GM11168 (cell line): ENCODE measurements around the gene DBNL.
"Not testable (repeated sequence)": the region's sequence is repeated elsewhere in the genome, so short reads cannot be mapped to it uniquely, and the experiment has no call there.

Source experiments
- in situ Hi-C: fragments of 300-500 bp; cut with MboI; formaldehyde crosslinking; loops from one replicate; pipeline ENCODE4 v1.12.0; 2022; ENCODE audit warnings: low sequenced_read_pairs; ENCODE audit not compliant: unreplicated experiment

The DBNL gene

DNA sequence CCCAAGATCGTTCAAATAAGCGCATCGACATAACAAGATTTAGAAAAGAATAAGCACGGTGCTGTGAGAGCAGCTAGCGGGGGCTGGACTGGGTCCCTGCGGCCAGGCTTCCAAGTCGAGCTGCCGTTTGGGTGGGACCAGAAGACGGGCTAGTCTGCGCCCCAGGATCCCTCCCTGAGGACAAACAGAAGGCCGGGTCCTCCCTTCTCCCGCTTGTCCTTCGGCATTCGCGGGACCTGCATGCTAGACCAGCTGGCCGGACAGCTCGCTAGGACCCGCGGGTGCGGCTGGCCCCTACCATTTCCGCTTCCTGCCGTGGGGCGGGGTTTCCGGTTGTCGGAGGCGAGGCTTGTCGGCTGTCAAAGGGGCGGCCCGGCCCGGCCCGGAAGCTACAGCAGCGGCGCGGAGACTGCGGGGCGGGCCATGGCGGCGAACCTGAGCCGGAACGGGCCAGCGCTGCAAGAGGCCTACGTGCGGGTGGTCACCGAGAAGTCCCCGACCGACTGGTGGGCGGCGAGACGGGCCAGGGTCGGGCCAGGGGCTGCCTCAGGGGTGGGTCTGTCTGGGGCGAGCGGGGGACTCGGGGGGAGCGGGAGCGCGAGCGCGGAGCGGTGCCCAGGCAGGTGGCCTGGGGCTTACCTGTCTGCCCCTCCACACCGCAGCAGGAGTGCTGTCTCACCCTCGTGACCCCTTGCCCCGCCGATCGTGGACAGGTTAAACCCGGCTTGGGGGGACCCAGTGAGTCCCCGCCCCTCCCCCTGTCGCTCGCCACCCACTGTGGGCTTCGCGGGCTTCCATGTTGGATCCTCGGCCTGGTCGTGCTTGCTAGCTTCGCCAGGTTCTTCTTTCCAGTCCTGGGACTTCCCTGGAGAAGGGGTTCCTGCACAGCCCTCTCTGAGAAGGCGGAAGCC lies at the start of gene DBNL:
Gene DBNL (plus strand): TSS at position 388 of the 911 bp plus-strand sequence. CDS start 36 bp downstream, at position 424.
- in situ Hi-C loops = no loop called here

DNA sequence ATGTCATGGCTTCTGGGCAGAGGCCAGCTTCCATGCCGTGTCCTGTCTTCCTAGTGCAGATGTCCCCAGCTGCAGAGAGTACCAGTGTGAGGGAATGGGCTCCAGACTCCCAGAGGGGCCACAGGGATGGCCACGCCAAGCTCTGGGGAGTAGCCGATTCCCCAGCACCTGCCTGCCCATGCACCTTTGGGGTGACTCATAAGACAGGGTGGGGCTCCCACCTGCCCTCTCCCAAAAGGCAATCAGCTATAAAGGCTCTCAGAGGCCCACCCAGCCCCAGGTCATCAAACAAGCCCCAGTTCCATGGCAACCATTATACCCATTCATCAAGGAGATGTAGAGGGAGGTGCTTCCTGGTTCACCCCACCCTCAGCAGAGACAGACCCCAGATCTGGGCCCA lies 47.0 kb upstream of the DBNL start, which contains the start of gene SPDYE1:
Gene SPDYE1 (plus strand): TSS at position 366 of the 400 bp plus-strand sequence. CDS start 2,053 bp downstream, outside the sequence.
- in situ Hi-C loops = not testable (repeated sequence)

GRCh38 chr7:44012081-44012480 lies 32.4 kb upstream of the DBNL start:
- in situ Hi-C loops = not testable (repeated sequence)

DNA sequence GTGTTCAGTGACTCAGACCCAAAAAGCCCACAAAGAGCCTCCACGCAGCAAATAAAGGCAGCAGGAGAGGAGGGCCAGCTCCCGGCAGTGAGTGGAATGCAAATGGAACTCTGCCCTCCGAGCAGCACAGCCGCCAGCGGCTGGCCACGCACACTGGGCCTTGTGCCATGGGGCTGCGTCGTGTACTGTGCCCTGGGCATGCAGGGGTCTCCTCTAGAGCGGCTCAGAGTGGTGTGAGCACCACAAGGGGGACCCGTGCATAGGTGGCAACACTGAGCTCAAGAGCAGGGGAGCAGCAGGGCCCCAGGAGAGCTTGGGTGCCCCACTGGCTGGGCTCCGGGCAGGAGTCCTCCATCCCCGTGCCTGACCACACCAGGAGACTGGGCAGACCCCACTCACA lies 29.4 kb upstream of the DBNL start:
- in situ Hi-C loops = not testable (repeated sequence)

DNA sequence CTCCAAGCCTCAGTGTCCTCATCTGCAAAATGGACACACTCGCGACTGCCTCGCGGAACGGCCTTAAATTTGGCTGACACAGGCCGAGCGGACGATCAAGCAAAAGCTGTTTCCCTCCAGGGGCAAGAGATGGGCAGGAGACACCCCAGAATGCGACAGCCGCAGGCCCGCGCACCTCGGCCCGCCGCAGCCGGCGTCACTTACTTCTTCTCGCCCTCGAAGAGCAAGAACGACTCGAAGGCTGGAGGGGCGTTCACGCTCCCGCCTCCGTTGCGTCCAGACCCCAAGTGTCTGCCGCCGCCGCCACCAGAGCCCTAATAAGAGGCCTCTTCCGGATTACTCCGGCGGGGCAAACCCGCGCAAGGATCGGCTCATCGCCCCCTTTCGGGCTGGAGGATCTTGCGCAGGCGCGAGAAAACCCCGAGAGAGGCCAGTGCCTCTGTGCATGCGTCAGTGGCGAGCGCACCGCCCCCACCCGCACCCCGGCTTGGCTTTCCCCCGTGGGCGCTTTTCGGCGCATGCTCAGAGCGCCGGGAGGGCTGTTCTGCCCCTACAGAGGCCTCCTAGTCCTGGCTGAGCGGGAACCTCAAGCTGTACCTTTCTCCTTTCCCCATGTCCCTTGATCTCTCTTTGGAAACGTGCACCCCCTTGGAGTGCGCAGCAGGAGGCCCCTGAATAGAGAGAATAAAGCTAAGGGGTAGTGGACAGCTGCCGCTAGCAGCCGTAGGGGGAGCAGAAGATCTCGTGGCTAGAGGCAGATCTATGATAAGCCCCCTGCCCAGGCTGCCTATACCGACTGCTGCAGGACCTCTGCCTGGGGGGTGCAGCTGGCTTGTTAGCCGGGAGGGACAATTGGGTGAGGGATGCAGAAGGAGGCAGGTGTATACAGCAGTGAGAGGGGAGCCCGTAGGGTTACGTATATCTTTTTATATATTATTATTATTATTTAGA lies 25.4 kb upstream of the DBNL start:
- in situ Hi-C loops = not testable (repeated sequence)

- in situ Hi-C loops = not testable (repeated sequence)
Measured at GRCh38 chr7:44019825-44020224, 24.7 kb upstream of the DBNL start.

DNA sequence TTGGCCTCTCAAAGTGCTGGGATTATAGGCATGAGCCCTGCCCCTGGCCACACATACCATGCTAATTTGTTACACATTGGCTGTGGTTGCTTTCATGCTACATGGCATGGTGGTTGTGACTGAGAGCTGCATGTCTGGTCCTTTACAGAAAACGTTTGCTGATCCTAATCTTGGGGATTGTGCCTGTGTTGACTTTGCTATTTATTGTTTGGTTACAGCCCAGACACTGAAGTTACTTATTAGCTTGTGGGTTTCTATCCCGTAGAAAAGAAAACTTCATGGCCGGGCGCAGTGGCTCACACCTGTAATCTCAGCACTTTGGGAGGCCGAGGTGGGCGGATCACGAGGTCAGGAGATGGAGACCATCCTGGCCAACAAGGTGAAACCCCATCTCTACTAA lies 22.4 kb upstream of the DBNL start:
- in situ Hi-C loops = not testable (repeated sequence)

DNA sequence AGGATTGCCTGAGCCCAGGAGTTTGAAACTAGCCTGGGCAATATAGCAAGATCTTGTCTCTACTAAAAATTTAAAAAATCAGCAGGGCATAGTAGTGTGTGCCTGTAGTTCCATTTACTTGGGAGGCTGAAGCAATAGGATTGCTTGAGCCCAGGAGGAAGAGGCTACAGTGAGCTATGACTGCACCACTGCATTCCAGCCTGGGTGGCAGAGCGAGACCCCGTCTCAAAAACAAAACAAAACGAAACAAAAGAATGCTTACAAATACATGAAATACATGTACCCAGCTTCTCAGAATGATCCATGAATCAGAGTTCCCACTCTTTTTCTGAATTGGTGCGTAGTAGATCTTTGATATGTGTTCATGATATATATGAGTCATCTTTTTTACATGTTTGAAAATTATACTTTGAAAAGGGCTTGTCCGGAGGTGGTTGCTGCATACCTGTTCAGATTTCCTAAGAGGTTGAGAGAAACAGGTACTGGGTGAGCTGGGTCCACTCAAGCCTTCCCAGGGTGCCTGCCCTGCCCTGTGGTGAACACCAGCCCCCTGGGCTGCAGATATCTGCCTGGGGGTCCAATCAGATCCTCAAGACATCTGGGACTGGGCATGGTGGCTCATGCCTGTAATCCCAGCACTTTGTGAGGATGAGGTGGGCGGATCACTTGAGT lies 21.6 kb upstream of the DBNL start:
- in situ Hi-C loops = not testable (repeated sequence)

DNA sequence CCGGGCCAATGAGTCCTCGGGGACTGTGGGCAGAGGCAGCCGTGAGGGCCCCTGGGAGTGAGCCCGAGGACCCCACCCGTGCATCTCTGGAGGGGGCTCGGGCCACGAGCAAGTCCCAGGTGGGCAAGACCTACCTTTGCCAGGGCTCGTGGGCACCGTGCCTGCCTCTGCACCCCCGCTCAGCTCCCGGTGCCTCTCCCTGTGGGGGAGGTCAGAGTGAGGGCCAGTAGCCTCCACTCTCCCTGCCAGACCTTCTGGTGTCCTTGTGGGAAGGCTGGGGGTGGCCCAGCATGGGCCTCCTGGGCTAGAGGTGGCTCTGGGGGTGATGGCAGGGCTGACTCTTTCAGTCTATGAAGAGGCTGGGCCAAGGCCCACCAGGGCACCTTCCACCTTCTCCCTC lies 15.1 kb upstream of the DBNL start:
- in situ Hi-C loops = not testable (repeated sequence)

GRCh38 chr7:44030029-44030428 lies 14.5 kb upstream of the DBNL start:
- in situ Hi-C loops = not testable (repeated sequence)

DNA sequence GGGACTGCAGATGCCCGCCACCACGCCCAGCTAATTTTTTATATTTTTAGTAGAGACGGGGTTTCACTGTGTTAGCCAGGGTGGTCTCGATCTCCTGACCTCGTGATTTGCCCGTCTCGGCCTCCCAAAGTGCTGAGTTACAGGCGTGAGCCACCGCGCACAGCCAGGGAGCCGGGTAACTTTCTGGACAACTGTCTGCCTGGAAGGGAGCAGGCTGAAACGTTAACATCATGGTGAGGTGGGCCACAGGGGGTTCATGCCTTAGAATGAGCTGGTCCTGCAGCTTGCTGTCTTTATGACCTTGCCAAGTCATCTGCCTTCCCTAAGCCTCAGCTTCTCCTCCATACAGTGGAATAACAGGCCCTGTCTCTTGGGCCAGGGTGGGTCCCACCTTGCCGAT lies 13.2 kb upstream of the DBNL start:
- in situ Hi-C loops = not testable (repeated sequence)

GRCh38 chr7:44032031-44032430 lies 12.5 kb upstream of the DBNL start:
- in situ Hi-C loops = not testable (repeated sequence)

DNA sequence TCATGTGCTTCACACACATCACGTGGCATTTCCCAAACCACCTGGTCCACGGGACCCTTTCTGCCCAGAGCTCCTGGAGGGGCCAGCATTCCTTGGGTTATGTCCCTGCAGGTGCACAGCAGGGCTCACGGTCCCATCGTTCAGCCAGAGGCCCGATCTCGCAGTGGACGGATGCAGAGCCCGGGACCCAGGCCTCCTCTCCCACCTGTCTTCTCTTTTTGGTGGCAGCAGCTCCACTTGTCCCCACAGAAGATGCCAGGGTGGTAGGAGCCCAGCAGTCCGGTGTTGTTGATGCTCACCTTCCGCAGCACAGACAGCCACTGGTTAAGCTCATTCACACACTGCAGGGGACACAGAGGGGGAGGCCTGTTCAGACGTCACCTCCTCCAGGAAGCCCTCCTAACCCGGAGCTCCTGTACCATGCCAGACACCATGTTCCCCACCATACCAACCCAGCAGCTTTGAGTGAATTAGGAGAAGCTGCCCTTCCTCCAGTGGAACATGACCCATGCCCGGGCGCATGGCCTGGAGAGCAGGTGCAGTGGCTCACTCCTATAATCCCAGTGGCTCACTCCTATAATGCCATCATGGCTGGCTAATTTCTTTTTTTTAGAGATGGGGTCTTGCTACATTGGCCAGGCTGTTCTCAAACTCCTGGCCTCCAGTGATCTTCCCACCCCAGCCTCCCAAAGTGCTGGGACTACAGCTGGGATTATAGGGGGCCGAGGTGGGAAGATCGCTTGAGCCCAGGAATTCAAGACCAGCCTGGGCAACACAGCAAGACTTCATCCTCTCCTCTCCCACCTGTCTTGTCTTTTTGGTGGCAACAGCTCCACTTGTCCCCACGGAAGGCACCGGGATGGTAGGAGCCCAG lies 10.3 kb upstream of the DBNL start:
- in situ Hi-C loops = not testable (repeated sequence)

- in situ Hi-C loops = not testable (repeated sequence)
Measured at GRCh38 chr7:44036364-44036763, 8.1 kb upstream of the DBNL start.

DNA sequence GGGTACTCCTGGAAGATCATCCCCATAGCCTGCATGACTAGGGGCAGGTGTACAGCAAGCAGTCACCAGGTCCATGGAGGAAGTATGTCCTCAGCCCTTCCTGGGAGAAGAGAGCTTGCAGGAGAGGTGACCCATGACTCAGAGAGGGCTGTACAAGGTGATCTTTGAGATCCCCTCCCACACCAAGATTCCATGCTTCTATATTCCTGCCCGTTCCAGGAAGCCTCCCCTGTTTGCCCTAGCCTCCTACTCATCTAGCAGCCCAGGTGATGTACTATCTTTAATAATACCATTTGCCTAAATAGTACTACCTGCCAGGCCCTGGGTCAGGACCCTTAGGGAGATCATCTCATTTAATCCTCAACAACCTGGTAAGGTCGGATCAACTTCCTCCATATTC lies 6.6 kb upstream of the DBNL start:
- in situ Hi-C loops = not testable (repeated sequence)

DNA sequence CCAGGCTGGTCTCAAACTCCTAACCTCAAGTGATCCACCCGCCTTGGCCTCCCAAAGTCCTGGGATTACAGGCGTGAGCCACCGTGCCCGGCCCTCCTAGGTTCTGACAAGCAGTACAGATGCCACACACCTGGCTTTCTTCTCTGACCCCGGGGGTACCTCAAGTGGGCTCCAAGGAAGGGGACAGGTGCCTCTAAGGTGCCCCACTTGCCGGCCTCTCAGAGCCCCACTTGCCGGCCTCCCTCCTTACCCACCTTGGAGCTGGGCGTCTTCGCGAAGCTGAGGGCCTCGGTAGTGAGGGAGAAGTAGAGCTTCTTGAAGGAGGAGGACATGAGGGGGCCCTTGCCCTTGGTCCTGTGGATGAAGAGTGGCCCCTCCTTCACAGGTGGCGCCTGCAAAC lies 5.9 kb upstream of the DBNL start:
- in situ Hi-C loops = not testable (repeated sequence)

DNA sequence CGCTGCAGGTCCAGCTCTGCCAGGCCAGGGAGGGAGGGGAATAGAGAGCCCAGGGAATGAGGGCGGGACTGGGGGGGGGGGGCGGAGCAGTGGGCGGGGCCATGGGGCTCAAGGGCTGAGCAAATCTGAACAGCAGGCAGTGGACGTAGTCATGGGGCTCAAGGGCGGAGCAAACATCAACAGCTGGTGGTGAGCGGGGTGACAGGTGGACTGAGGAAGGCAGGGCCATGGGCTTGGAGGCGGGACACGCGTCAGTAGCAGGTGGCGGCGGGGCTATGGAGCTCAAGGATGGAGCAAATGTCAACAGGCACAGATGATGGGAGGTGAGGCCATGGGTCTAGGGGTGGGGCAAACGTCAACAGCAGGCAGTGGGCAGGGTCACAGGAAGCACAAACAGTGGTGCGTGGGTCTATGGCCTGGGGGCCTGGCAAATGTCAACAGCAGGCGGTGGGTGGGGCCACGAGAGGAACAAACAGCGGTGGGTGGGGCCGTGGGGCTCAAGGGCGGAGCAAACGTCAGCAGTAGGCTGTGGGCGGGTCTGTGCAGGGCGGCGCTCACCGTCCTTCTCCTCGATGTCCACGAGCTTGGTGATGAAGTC lies 5.4 kb upstream of the DBNL start:
- in situ Hi-C loops = not testable (repeated sequence)

DNA sequence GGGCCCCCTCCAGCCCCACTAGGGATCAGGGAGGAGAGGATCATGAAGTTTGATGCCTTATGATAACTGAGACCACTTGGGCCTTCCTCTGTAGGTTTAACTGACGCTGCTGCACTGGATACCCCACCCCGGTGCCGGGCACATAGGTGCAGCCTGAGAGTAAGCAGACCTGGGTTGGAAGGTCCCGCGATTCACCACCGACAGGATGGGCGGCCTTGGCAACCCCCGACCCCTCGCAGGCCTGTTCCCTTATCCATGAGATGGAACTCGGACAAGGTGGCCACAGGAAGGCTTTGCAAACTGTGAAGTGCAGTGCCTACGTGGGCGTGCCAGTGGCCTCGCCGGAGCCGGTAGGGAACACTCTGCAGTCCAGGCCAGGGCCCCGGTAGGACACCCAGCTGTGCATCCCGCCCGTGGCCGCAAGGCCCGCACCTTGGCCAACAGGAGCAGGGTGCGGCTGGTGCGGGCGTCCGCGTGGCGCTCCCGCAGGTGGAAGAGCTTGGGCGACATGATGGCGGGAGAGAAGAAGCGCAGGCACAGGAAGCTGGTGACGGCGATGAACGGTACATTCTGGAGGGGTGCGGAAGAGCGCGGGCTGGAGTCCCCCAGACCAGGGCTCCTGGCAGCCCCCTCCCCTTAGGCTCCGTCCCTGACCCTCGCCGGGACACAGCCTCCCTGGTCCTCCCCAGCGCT lies 4.6 kb upstream of the DBNL start:
- in situ Hi-C loops = not testable (repeated sequence)
